HuH-7.5 (cell line): ENCODE data around the gene GRK5.
"Not testable (repeated sequence)": the region's sequence is repeated elsewhere in the genome, so short reads cannot be mapped to it uniquely, and the experiment has no call there.

ENCODE experiments used
- DNase-seq: peaks from one replicate; pipeline ENCODE4 v3.0.0; 2011; ENCODE audit warnings: low spot score

GRK5 gene

GRCh38 chr10:119274519-119275045 lies 67.2 kb downstream of the GRK5 start:
- no peak for DNase-seq

GRCh38 chr10:119275085-119275484 lies 67.7 kb downstream of the GRK5 start:
- DNase-seq = no peak

- DNase-seq = not testable (repeated sequence)
Measured at GRCh38 chr10:119276194-119276593, 68.8 kb downstream of the GRK5 start.

DNA sequence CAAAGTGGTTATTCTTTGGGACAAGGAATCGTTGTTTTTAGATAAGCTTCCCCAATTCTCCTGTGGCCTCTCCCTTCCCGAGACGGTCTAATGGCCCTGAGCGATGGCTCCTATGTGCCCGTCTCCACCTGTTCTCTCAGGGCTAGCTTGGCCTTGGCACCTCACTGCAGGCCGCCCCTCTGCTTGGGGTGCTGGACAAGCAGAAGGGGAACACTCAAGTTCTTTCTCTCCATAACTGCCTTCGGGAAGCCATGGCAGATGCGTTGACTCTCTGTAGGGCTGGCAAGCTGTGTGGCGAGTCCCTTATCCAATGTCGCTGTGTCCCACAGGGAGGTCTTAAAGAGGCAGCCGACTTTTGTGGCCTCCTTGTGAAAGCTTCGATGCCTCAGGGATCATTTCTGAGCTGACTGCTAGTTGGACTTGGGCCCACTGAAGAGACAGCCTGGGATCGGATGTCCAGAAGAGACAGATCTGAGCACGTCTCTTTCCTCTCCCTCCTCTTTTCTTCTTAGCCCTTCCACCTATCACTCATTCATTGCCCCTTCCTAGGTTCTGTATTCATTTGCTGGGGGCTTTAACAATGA lies 70.8 kb downstream of the GRK5 start:
- DNase-seq = no peak

DNA sequence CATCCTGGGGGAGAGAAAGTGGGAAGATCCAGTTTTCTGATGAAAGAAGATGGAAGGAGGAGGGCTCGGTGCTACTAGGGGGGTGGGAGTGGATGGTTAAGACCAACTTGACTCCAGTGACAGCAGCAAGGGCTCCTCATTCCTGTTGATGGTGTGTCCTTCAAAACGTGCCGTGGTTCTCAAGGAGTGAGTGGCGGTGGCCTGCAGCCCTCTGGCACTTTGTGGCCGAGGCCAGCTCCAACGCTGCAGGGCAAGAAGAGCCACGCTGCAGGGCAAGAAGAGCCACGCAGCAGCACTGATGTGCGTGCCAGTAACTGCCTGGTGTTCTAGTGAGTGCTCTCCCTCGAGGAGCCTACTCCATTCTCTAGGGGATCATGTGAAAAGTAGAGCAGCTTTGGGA lies 72.1 kb downstream of the GRK5 start:
- no peak for DNase-seq

DNA sequence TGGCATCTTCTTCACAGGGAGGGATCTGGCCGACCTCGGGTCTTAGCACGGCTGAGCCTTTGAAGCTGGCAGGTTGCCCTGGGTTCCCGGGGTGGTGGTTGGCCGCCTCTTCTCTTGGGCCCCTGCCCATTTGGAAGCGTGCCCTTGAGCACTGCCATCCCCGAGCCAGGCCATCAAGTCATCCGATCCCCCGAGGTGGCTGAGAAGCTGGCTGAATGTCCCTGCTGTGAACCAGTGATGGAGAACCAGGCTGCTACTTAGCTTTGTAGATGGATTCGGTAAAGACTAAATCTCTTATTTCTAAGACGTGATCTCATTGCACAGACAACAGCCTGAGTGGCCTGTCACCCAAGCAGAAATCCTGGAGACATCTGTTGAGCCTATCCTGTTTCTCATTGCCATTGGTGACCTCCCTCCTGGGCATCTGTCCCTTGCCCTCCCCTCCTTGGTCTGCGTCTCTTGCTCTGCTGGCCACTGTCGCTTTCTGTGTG lies 74.3 kb downstream of the GRK5 start:
- no peak for DNase-seq

- no peak for DNase-seq
Measured at GRCh38 chr10:119282446-119282845, 75.1 kb downstream of the GRK5 start.

DNA sequence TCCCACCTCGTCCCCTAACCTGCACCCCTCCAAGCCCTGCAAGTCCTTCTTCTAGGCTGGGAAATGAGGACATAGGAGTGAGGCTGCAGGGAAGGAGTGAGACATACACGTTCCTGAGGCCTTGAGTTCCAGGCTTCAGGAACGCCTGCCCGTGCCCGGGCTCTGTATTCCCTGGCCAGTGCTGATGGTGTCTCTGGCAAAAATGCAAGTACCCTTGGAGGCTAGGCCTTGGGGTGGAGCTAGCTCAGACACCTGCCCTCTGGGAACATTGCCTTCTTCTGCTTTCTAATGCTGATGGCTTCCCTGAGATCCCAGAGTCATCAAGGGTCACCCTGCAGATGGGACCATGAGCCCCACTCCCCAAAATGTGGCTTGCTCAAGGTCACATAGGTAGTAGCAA lies 76.0 kb downstream of the GRK5 start:
- DNase-seq = no peak

DNA sequence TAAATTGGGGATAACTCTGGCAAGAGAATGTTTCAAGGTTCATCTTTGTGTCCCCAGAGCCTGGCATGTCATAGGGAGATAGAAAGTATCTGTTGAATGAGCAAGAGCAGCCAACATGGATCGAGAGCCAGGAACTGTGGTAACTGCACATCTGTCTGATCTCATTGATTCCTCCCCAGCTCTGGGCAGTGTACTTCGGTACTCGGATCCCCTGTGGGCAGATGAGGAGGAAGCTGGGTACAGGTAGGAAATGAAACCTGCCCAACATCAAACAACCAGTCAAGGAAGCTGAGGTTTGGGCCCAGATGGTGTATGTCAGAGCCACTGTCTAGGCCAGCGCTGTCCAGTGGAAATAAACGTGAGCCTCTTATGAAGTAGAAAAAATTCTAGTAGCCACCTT lies 76.4 kb downstream of the GRK5 start:
- no peak for DNase-seq

DNA sequence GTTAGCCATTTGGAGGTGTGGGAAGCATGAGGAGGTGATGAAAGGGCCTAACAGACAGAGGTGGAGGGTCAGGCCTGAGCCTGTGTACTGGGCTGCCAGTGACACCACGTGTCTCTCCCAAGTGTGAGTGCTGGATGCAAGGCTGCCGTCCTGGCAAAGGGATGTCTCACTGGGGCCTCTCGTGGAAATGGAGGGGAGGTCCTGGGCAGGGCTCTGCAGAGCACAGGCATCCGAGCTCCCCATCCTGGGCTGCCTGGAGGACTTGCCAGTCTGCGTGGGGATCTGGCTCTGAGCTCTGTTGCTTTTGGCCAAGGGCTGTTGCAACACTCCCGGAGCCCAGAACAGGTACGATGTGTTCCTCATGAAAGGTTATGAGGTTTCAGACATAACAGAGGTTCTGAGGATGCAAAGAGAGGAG lies 77.3 kb downstream of the GRK5 start:
- no peak for DNase-seq

- DNase-seq = no peak
Measured at GRCh38 chr10:119285495-119286267, 78.3 kb downstream of the GRK5 start.

DNA sequence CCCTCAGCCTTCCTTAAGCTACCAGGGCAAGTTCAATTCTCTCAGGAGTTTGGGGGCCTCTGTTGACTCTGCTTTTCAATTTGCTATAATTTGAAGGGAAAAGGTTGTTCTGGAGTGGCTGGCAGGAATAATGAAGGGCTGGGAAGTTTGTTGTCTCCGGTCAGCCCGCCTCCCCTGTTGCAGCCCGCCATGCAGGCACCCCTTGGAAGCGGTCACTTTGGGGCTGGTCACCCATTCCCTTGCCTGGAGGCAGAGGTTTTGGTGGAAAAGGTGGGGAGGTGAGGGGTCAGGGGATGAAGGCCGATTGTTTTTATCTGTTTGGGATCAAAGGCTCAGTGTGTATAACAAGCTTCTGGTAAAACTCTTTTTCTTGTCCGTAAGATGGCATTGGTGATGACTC lies 79.1 kb downstream of the GRK5 start:
- DNase-seq = no peak

DNA sequence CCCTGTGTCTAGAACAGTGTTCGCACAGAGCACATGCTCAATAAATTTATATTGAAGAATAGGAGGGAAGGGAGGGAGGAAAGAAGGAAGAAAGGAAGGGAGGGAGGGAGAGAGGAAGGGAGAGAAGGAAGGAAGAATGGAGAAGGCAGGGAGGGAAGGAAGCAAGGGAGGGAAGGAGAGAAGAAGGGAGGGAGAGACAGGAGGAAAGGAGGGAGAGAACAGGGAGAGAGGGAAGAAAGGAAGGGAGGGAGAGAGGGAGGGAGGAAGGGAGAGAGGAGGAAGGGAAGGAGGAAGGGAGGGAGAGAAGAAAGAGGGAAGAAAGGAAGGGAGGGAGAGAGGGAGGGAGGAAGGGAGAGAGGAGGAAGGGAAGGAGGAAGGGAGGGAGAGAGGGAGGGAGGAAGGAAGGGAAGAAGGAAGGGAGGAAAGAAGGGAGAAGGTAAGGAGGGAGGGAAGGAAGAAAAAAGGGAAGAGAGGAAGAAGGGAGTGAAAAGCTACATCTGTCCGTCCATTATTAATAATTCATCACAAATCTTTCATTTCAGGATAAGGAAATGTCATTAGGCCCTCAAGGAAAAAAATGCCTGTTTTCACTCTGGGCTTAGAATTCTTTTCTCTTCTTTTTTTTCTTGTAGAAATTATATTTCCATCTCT lies 79.7 kb downstream of the GRK5 start:
- DNase-seq = no peak

DNA sequence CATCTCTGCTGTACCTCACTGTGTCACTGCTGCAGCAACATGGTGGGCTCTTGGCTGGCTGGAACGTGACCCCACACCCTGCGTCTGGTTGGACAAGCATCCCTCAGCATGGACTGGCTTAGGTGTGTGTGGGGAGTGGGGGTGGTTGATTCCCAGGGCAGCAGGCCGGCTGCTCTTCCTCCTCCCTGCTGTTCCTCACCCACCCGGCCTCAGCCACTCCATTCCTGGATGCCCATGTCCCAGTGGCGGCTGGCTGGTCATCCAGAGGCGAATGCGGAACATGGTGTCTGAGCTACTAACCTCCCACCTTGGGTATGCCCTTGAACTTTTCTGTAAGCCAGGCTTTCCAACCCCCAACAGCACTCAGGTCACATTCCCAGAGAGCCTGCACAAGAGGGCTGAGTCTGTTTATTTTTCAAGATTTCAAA lies 81.2 kb downstream of the GRK5 start:
- no peak for DNase-seq

DNA sequence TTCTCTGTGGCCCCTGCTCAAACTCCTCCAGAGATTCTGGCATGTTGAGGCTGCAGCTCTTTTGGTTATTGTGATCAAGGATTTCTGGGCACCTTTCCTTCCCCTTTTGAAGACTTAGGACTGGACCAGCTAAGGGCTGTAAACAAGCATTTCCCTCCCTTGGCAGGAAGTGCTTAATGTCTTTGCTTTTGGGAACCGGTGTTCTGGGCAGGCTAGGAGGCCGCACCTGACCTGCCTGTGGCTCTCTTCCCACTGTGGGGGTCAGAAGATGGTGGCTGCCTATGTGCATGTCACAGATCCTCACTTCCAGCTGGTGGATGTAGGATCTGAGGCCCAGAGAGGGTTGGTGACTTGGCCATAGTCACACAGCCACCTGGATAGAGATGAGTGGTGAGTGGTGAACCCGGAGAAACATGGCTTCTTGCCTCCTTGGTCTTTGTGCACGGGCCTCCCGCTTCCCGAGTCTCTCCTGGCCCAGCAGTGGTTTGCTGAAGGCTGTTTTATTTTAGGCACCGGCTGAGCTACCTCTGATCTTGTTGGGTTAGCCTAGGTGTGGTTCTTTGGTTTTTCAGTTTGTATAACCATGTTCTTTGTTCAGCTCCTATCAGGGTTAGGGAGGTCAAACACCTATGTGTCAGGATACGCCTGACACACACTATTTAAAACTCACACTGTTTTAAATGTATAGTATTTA lies 82.0 kb downstream of the GRK5 start:
- DNase-seq = no peak

DNA sequence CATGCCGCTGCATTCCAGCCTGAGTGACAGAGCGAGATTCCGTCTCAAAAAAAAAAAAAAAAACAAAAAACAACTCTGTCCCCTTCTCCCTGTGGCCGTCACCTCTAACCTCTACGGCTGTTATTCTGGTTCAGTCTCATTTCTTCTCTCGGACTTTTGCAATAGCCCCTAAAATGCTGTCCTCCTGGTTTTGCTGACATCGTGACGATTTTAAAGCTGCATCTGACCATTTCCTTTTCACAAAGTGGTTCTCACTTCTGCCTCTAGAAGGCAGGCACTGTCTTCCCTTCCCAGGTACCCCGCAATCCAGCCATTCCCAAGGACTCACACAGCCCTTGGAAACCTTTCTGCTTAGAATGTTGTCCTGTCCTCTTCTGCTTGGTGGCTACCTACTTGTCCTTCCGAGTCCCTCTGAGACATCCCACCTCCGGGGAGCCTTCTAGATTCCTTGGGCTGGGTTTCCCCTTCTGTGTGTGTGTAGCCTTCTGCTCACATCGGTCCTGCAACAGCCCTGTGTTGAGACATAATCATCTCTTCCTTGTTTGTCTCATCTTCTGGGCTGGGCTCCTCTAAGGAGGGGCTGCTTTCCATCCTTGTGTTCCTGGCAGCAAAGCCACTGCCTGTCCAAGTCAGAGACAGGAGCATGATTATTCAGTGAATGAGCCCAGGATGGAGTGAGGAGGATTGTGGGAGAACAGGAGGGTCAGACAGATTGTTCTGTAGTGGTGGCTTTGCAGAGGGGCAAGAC lies 83.1 kb downstream of the GRK5 start:
- DNase-seq = no peak

DNA sequence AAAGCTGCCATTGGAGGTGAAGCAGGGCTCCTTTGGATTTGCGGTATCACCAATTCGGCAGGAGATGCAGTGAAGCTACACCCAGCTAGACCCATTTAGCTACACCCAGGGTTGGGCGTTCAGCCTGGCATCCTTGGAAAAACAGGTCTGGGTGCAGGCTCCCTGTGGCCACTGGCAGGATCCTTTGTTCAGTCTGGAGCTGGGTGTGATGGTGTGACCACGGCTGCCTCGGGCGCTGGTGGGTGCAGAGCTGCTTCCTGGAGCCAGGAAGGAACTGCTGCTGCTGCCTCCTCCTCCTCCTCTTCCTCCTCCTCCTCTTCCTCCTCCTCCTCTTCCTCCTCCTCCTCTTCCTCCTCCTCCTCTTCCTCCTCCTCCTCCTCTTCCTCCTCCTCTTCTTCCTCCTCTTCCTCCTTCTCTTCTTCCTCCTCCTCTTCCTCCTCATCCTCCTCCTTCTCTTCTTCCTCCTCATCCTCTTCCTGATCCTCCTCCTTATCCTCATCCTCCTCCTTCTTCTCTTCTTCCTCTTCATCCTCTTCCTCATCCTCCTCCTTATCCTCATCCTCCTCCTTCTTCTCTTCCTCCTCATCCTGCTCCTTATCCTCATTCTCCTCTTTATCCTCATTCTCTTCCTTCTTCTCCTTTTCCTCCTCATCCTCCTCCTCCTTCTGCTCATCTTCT lies 84.0 kb downstream of the GRK5 start:
- no peak for DNase-seq

DNA sequence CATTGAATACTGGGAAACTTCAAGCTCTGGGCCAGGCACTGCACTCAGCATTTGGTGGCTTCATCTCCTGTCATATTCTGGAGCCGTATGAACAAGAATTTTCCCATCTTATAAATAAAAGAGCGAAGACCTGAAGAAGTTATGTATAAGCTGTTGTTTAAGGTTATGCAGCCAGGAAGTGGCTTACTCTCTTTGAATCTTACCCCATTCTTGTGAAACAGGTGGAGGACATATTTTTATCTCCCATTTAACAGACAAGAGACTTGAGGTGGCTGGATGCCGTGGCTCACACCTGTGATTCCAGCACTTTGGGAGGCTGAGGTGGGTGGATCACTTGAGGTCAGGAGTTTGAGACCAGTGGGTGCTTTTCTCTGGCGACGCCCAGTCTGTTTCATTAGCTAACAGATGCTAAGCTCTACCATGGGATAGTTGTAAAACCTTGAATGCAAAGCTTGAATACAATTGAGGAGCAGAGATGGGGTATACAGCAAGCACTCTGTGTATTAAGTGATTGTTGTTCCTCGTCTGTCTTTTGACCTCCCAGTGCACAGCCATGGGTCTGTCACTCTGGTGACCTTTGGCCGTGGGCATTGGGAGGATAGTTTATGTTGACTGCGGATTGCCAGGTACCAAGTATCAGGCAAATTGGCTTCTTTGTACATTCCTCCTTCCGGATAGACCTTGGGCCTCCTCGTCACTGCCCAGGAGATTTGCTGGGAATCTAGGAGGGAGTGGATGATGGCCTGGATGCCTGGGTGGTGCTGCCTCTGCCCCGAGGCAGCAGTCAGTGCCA lies 85.8 kb downstream of the GRK5 start:
- DNase-seq = no peak

GRCh38 chr10:119296703-119297102 lies 89.3 kb downstream of the GRK5 start:
- no peak for DNase-seq
